Loucy (cell line): ENCODE measurements around the gene SYNE3.

Experiments
- H2AFZ ChIP-seq: fragments of 200-600 bp; sonication (generic); 2 replicates; pipeline ENCODE4 v1.6.0; 2016; ENCODE audit warnings: antibody characterized with exemption, mild to moderate bottlenecking, low read length, moderate library complexity
- H3F3A ChIP-seq: fragments of 200-600 bp; 2 replicates; pipeline ENCODE4 v1.6.0; 2016; ENCODE audit warnings: antibody characterized with exemption, low read depth, mild to moderate bottlenecking
- H3K27me3 ChIP-seq: fragments of 200-600 bp; sonication (generic); 2 replicates; pipeline ENCODE4 v1.6.1; 2014; ENCODE audit warnings: low read length, mild to moderate bottlenecking; ENCODE audit not compliant: insufficient read depth, poor library complexity, severe bottlenecking
- H3K36me3 ChIP-seq: fragments of 200-600 bp; sonication (generic); 2 replicates; pipeline ENCODE4 v1.6.1; 2016; ENCODE audit warnings: low read length; ENCODE audit not compliant: insufficient read depth
- H3K4me1 ChIP-seq: fragments of 200-600 bp; sonication (generic); 2 replicates; pipeline ENCODE4 v1.5.1; 2014; ENCODE audit warnings: low read length, mild to moderate bottlenecking; ENCODE audit not compliant: insufficient read depth, poor library complexity, severe bottlenecking
- H3K4me2 ChIP-seq: fragments of 200-600 bp; sonication (generic); 2 replicates; pipeline ENCODE4 v1.6.0; 2014; ENCODE audit warnings: antibody characterized with exemption, low read length, low read depth, mild to moderate bottlenecking; ENCODE audit not compliant: poor library complexity, severe bottlenecking
- H3K4me3 ChIP-seq: fragments of 200-600 bp; sonication (generic); 2 replicates; pipeline ENCODE4 v1.5.1; 2014; ENCODE audit warnings: low read length, mild to moderate bottlenecking, mixed read lengths; ENCODE audit not compliant: poor library complexity, severe bottlenecking
- H3K79me2 ChIP-seq: fragments of 200-600 bp; sonication (generic); 2 replicates; pipeline ENCODE4 v1.6.1; 2014; ENCODE audit warnings: low read length; ENCODE audit not compliant: insufficient read depth
- H3K9ac ChIP-seq: fragments of 200-600 bp; sonication (generic); 2 replicates; pipeline ENCODE4 v1.6.0; 2014; ENCODE audit warnings: mild to moderate bottlenecking, low read depth, low read length, moderate library complexity; ENCODE audit not compliant: poor library complexity, severe bottlenecking
- H3K9me2 ChIP-seq: fragments of 200-600 bp; sonication (generic); replicated peaks from 2 replicates; pipeline ENCODE4 v1.6.1; 2016; ENCODE audit warnings: low read depth, low read length, mixed read lengths
- H3K9me3 ChIP-seq: fragments of 200-600 bp; sonication (generic); 2 replicates; pipeline ENCODE4 v1.6.1; 2014; ENCODE audit warnings: mild to moderate bottlenecking, antibody characterized with exemption, low read length, low read depth; ENCODE audit not compliant: insufficient read depth
- H4K20me1 ChIP-seq: fragments of 200-600 bp; sonication (generic); 2 replicates; pipeline ENCODE4 v1.6.0; 2014; ENCODE audit warnings: antibody characterized with exemption, low read length, mild to moderate bottlenecking; ENCODE audit not compliant: insufficient read depth, poor library complexity, severe bottlenecking
- CTCF ChIP-seq: fragments of 200-600 bp; sonication (generic); conservative IDR thresholded peaks from 2 replicates; pipeline ENCODE4 v1.5.1; 2014; ENCODE audit warnings: mild to moderate bottlenecking, antibody characterized with exemption, low read length
- EZH2phosphoT487 ChIP-seq: fragments of 200-600 bp; IDR thresholded peaks from 2 replicates; pipeline ENCODE4 v1.6.1; 2018; ENCODE audit warnings: antibody characterized with exemption, mild to moderate bottlenecking, moderate library complexity, borderline replicate concordance

The SYNE3 gene

DNA sequence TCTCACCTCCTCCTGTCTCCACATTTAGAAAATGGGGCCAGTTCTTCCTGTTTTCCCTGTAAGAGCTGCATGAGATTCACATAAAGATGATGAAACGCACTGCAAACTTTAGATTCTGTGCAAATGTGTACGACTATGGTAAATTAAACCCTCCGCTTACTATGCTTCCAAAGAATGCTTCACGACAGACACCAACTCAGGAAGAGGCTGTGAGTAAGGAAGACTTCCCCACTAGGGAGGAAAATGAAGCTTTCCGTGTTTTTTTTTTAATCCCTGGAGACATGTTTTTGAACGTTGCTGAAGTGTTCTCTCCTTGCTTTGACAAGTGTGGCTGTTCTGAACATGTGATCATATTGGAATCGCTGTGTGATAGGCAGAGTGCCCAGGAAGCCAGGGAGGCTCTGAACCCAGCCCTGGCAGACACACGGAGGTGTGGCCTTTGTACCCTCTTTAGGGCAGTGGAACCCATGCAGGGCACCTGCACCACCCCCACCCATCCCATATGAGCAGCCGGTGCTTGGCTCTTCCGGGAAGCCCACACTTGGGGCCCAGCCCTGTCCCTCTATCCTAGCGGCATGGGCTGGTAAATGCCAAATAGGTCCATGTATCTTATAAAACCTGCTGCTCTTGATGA is 7.5 kb upstream of the SYNE3 start:
- no peak for TF ChIP-seq CTCF
- no peak for TF ChIP-seq EZH2phosphoT487
- Histone ChIP-seq H3K4me2 (peak overlapping the region; percentile 13), H3K9me2 (no peaks in the 10 kb centered on the region), H3K9me3 (no peaks in the 10 kb centered on the region), H4K20me1 (no peaks in the 10 kb centered on the region), H3K36me3 (no peaks in the 10 kb centered on the region), H3K79me2 (peaks cover 14% of the 10 kb centered on the region; the same call in 1 of the 2 replicates), H3K27me3 (no peaks in the 10 kb centered on the region), H3K4me3 (no peak overlapping the region), H2AFZ (no peak overlapping the region), H3F3A (0 out of 2 replicates have a peak, but pooled peaks cover 4% of the 10 kb centered on the region), H3K4me1 (peaks cover 46% of the 10 kb centered on the region), H3K9ac (peak overlapping the region; percentile 44)

DNA sequence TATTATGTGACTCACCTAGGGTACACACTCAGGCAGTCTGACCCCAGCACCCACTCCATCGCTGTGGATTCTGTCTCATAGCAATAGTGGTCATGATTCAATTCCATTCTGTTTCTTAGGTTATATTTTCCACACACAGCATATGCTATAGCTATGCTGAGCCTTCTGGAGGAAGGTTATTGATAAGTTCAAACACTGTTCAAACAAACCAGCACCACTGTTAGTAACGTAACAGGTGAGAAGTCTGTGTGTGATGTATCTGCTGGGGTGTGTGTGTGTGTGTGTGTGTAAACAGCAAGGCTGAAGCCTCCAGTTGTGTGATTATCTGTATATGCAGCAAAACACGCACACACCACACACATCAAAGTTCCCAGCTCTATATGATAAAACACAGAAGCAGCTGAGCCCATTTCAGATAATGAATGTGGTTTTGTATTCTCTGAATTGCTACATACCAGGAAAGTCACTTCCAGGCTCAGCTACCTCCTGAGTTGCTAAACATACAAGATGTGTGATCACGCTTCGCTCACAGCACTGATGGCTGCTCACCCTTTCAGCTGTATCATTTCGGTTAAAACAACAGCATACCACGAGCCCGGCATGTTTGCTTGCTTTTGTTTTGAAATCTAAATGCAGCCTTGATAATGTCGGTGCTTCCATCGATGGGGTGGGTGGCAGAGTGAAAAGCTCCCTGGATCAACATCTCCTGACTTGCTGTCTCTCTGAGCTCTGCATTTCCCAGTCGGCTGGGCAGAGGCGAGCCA is 6.8 kb upstream of the SYNE3 start:
- Histone ChIP-seq H3K9ac (peak overlapping the region; percentile 44), H3K4me2 (peak overlapping the region; percentile 13), H3F3A (0 out of 2 replicates have a peak, but pooled peaks cover 4% of the 10 kb centered on the region), H3K9me2 (no peaks in the 10 kb centered on the region), H3K4me3 (no peak overlapping the region), H3K4me1 (peaks cover 53% of the 10 kb centered on the region), H2AFZ (no peak overlapping the region), H3K79me2 (peaks cover 10% of the 10 kb centered on the region; the same call in 1 of the 2 replicates), H4K20me1 (no peaks in the 10 kb centered on the region), H3K36me3 (no peaks in the 10 kb centered on the region), H3K9me3 (no peaks in the 10 kb centered on the region), H3K27me3 (no peaks in the 10 kb centered on the region)
- TF ChIP-seq EZH2phosphoT487: no peak
- TF ChIP-seq CTCF: no peak

DNA sequence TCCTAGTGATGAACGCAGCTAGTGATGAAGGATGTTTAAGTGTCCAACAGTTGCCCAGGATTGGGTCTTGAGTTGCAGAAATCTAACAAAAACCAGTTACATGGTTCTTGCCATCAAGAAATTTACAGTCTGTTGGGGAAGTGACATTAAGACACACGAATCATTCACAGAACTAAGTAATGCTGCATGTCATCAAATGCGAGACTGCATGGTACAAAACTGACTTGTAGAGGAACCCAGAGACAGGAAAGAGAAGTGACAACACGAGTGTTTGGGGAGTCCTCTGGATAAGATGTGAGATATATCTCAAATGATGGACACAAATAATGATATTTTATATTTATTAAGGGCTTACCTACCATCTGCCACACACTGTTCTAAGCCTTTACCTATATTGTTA is 6.1 kb upstream of the SYNE3 start:
- peaks cover 60% of the 10 kb centered on the region for H3K4me1 ChIP-seq
- H3K4me2 ChIP-seq: no peak overlapping the region

More for the DNA sequence above, 6.1 kb upstream of the SYNE3 start:
- H3K4me3 ChIP-seq: no peak overlapping the region
- H3F3A ChIP-seq: 0 out of 2 replicates have a peak, but pooled peaks cover under 1% of the 10 kb centered on the region
- TF ChIP-seq EZH2phosphoT487: no peak
- no peak for TF ChIP-seq CTCF
- H3K9me2 ChIP-seq: no peaks in the 10 kb centered on the region
- no peaks in the 10 kb centered on the region for H3K9me3 ChIP-seq
- no peaks in the 10 kb centered on the region for H4K20me1 ChIP-seq
- no peaks in the 10 kb centered on the region for H3K27me3 ChIP-seq
- H3K9ac ChIP-seq: no peak overlapping the region
- no peaks in the 10 kb centered on the region for H3K36me3 ChIP-seq
- peaks cover 10% of the 10 kb centered on the region; the same call in 1 of the 2 replicates for H3K79me2 ChIP-seq
- no peak overlapping the region for H2AFZ ChIP-seq
